NCI-H2081 treated with DMSO at 0.1 percent for 48 hours (cell line): ENCODE results near the gene MED4.

Experiments used
- DNase-seq: peaks from one replicate; lab custom pipeline; 2025; lab: John Stamatoyannopoulos, UW

Gene MED4

DNA sequence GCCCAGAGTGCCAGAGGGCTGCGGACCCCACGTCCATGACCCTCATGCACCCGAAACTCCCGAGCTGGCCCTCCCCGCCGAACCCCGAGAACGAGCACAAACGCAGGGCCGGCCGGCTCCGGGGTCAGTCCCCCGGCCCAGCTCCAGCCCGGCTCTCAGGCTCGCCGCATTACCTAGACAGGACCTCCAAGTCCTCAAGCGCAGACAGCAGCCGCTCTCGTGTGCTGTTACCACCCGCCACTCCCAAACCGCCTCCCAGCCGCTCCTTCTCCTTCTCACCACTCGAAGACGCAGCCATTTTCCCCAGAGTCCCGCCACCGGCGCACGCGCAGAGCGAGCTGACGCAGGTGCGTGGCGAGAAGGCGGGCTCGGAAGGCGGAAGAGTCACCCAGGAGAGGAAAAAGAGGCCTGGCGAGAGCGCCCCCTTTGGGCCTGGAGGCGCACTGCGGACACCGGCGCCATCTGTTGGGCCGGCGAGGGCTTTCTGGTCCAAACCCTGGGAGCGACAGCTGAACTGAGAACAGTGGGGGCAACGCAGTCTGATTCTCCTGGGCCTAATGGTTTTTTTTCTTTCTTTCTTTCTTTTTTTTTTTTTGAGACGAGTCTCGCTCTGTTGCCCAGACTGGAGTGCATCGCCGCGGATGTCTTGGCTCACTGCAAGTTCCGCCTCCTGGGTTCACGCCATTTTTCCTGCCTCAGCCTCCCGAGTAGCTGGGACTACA lies at the start of gene MED4:
TSS of gene MED4 (minus strand) at position 324 of the 722 bp plus-strand sequence. CDS start at position 298, 26 bp downstream.
- peak; percentile 61 for DNase-seq

DNA sequence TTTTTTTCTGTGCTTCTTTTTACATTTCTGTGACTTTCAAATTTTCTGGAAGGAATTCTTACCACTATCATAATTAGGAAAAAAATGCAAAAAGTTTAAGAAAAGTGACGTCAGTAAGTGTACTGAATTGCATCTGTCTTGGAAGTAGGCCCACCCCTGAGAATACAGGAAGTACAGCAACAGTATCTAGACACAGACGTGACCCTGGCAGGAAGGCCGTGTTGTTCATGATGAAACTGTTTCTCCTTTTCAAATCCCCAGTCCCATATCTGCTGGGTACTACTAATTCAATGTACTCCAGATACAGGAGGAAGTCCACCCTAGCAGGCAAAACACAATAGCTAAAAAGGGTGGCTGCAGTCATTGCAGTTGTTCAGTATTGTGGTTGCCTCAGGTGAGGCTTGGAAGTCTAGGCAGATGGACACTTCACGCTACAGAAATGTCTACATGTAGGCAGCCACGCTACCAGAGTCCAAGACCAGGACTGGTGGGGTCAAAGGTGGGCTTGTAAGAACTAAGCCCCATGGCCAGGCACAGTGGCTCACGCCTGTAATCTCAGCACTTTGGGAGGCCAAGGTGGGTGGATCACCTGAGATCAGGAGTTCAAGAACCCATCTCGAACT lies 49.6 kb upstream of the MED4 start:
- DNase-seq, result no peak

- no peak for DNase-seq
These were observed 47.5 kb upstream of the MED4 start for GRCh38 chr13:48142436-48142835.

GRCh38 chr13:48138270-48138669 lies 43.4 kb upstream of the MED4 start:
- no peak for DNase-seq

GRCh38 chr13:48132961-48133360 lies 38.1 kb upstream of the MED4 start:
- no peak for DNase-seq

- no peak for DNase-seq
These were observed 36.6 kb upstream of the MED4 start for GRCh38 chr13:48131533-48131932.

DNA sequence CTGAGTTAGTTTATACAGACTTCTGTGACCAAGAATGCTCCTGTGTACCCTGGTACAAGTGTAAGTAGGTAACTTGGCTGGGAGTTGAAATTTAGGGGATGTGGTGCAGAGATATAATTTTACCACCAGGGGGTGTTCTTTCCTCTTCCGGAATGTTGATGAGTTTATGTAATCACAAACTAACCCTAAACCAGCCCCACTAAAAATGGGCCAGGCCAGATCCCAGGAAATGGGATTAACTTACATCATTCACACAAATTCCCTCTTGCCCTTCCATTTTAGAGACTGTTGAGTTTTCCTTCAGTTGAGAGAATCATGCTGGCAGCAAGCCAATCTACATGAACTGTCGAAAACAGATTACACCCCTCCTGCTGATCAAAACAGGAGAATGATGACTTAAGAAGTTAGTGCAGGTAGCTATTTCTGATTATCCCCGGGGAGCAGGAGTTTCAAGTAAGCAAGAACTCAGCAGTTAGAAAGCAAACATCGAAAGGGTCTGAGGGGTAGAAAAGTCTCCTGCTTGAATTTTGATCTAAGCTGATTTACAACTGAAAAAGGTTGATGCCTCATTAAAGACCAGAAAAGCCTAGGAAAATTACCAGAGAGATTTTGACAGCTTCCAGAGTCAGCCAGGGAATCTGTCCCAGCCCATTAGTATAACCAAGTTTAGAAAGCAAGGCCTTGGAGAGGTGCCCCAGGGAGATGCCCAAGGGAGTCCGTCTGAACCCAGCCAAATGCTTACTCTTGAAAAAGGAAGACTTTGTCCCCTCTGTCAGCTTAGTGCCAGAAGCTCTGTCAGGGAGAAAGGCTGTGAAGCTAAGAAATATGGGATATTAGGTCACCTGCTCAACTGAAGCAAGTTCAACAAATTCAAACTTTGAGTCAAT lies 32.3 kb upstream of the MED4 start:
- peak; percentile 7 for DNase-seq

DNA sequence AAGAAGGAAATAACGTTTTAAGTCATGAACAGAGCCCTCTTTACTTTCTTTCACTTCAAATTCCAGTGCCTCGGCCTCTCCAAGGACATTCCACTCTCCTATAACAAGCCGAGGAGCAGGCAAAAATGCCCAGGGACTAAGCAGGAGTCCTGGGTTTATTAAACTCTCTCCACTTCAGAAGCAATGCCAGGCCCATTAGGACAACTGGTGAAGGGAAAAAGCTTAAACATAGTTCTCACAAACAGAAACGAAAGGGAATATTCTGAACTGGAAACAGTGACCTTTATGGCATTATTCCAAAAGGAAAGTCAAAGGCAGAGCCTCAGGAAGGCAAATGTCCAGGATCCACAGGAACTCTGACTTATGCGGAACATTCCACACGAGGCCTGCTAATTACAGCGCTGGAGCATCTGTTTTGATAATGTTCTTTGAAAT lies 30.9 kb upstream of the MED4 start:
- no peak for DNase-seq

DNA sequence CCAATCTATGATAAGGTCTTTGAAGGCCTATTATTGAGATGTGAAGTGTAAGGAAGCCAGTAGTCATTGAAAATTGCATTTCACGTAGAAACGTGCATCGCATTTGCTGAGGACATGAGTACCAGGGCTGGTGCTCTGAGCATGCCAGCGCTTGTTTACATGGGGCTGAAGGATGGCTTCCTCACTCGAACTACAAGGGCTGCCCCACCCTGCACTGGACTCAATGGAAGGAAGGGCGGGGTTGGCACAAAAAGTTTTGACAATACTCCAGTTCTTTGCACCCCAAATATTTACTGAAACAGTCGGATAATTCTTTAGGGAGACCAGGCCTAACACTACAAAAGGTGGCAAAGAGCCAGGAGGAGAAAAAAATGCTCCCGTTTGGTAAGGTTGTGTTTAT lies 28.9 kb upstream of the MED4 start:
- no peak for DNase-seq

DNA sequence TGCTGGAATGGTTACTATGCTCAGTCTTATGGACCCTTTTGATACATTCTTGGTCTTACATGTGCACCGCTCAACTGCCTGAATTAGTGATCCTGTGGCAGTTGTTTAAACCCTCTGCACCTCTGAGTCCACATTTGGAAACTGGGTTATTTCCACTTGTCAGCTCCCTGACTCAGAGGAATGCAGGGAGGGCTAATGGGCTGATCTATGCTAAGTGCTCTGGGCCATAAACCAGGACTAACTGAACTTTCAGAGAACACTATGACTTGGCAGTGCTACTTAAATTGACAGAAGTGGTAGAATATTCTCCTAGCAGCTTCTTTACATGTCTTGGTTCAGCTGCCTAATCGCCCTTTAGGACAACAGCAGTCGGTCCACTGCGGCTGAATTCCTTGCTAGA lies 26.8 kb upstream of the MED4 start:
- no peak for DNase-seq

GRCh38 chr13:48120241-48120640 lies 25.3 kb upstream of the MED4 start:
- DNase-seq, result no peak

DNA sequence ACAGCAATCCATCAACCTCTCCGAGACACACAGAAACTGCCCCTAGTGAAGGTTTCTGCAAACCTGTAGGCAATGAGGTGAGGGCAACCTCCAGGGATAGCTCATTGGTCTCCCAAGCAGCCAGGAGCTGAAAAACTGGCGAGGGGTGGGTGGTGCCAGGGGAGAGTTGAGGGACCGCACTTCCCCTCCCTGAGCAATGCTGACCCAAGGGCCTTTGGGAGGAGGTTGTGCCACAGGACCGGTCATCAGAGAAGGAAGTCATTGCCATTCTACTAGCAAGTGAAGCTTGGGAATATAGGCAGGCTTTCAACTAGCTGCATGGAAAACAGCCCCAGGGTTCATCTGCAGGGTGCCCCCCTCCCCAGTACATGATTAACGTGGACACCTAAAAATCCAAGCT lies 23.1 kb upstream of the MED4 start:
- DNase-seq, result no peak

- no peak for DNase-seq
These were observed 21.9 kb upstream of the MED4 start for GRCh38 chr13:48116808-48117207.

GRCh38 chr13:48113756-48114130 lies 18.8 kb upstream of the MED4 start:
- DNase-seq, result no peak

DNA sequence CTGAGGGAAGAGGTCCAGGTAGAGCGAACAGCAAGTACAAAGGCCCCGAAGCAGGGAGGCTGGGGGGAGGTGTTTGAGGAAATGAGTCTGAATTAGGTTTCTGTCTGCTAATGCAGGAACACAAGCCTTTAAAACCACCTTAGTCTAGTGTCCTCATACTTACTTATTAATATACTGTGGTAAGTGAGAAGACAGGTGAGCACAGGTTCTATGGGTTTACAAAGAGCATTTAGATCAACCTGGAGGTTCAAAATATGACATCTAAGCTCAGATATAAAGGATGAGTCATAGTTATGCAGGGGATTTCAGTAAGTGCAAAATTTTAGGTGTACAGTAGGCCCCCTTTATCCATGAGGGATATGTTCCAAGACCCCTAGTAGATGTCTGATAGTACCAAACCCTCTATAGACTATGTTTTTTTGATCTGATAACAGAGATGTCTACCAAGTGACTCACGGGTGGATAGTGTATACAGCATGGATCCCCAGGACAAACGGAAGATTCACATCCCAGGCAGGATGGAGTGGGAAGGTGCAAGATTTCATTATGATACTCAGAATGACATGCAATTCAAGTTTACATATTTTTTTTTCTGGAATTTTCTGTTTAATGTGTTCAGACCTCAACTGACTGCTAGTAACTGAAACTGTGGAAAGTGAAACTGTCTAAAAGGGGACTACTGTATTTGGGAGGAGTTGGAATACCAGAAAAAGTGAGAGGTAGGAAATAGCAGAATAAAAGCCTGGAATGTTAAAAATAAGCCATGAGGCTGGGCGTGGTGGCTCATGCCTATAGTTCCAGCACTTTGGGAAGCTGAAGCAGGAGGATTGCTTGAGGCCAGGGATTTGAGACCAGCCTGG lies 18.2 kb upstream of the MED4 start:
- no peak for DNase-seq

- DNase-seq, result no peak
These were observed 16.2 kb upstream of the MED4 start for GRCh38 chr13:48110931-48111721.

- DNase-seq, result no peak
These were observed 15.4 kb upstream of the MED4 start for GRCh38 chr13:48110132-48110868.

DNA sequence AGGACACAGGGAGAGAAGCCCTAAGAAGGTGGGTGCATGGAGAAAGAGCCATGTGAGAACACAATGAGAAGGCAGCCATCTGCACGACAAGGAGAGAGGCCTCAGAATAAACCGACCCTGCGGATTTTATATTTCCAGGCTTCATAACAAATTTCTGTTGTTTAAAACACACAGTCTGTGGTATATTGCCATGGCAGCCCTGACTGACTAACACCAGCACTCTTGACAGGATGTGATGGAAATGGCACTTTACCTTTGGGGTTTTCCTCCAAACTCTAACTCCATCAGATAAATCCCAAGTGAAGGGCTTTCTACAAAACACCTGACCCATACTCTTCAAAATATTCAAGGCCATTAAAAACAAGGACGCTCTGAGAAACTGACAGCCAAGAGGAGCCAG lies 13.2 kb upstream of the MED4 start:
- DNase-seq, result no peak

GRCh38 chr13:48097793-48098192 lies 2.9 kb upstream of the MED4 start:
- no peak for DNase-seq

GRCh38 chr13:48096670-48097069 lies 1.8 kb upstream of the MED4 start:
- DNase-seq, result no peak
